GM19452 (cell line): ENCODE measurements around the gene TMEM158.

Experiments
- ATAC-seq: cut with Tn5 transposase; IDR thresholded peaks from one replicate; pipeline ENCODE4 v1.9.1; 2021; ENCODE audit not compliant: unreplicated experiment

The TMEM158 gene

GRCh38 chr3:45176912-45177311 is 49.2 kb downstream of the TMEM158 start:
- ATAC-seq: no peak
